GM23248 (cell line): ENCODE results near the gene GALNT2.

Experiments
- EZH2 ChIP-seq: fragments of 200-600 bp; sonication (generic); IDR thresholded peaks from 2 replicates; pipeline ENCODE4 v1.6.1; 2018; ENCODE audit warnings: antibody characterized with exemption, mild to moderate bottlenecking; ENCODE audit not compliant: insufficient read depth, poor library complexity, severe bottlenecking
- EZH2phosphoT487 ChIP-seq: fragments of 200-600 bp; sonication (generic); IDR thresholded peaks from 2 replicates; pipeline ENCODE4 v1.6.1; 2018; ENCODE audit warnings: antibody characterized with exemption, moderate library complexity, mild to moderate bottlenecking, low read depth; ENCODE audit not compliant: insufficient read depth

DNA sequence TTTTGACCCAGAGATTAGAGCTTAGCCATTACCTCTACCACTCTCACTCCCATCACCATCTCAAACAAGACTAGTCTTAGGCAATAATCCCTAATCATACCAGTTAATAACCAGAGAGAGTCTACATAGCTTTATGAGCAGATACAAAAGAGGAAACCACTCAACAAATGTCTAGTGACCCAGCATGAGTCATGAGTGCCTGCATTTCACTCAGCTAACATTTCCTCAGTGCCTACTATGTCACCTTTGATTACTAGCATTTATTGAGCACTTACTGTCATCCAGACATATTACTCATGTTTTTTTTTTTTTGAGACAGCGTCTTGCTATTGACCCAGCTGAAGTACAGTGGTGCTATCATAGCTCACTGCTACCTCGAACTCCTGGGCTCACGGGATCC lies 35.9 kb upstream of the GALNT2 start:
- no peak for TF ChIP-seq EZH2
- no peak for TF ChIP-seq EZH2phosphoT487
